GM18502 (cell line): ENCODE data around the gene FGF9.

Experiments used
- ATAC-seq: cut with Tn5 transposase; IDR thresholded peaks from one replicate; pipeline ENCODE4 v1.9.1; 2021; ENCODE audit warnings: mild to moderate bottlenecking; ENCODE audit not compliant: unreplicated experiment, poor library complexity

FGF9 gene

GRCh38 chr13:21701460-21701859, 30.6 kb downstream of the FGF9 start:
- no peak for ATAC-seq

GRCh38 chr13:21703846-21704245, 33.0 kb downstream of the FGF9 start:
- ATAC-seq, result no peak

GRCh38 chr13:21707586-21707985, 36.7 kb downstream of the FGF9 start:
- ATAC-seq, result no peak

- ATAC-seq, result no peak
Observed at GRCh38 chr13:21709697-21710096, 38.8 kb downstream of the FGF9 start.

- no peak for ATAC-seq
Observed at GRCh38 chr13:21710163-21710562, 39.3 kb downstream of the FGF9 start.

GRCh38 chr13:21717817-21718216, 46.9 kb downstream of the FGF9 start:
- no peak for ATAC-seq

- no peak for ATAC-seq
Observed at GRCh38 chr13:21719463-21719862, 48.6 kb downstream of the FGF9 start.

- ATAC-seq, result no peak
Observed at GRCh38 chr13:21723807-21724505, 53.1 kb downstream of the FGF9 start.

GRCh38 chr13:21730186-21730880, 59.5 kb downstream of the FGF9 start:
- ATAC-seq, result no peak

GRCh38 chr13:21733475-21734263, 62.8 kb downstream of the FGF9 start:
- no peak for ATAC-seq

GRCh38 chr13:21734961-21735360, 64.1 kb downstream of the FGF9 start:
- no peak for ATAC-seq

GRCh38 chr13:21735701-21736401, 65.0 kb downstream of the FGF9 start:
- ATAC-seq, result no peak

- ATAC-seq, result no peak
Observed at GRCh38 chr13:21736926-21737325, 66.1 kb downstream of the FGF9 start.

GRCh38 chr13:21738630-21739029, 67.8 kb downstream of the FGF9 start:
- no peak for ATAC-seq

- no peak for ATAC-seq
Observed at GRCh38 chr13:21739771-21740170, 68.9 kb downstream of the FGF9 start.

GRCh38 chr13:21741396-21741979, 70.6 kb downstream of the FGF9 start:
- no peak for ATAC-seq

GRCh38 chr13:21742096-21742495, 71.2 kb downstream of the FGF9 start:
- no peak for ATAC-seq

- no peak for ATAC-seq
Observed at GRCh38 chr13:21744149-21744548, 73.3 kb downstream of the FGF9 start.

- no peak for ATAC-seq
Observed at GRCh38 chr13:21745307-21745706, 74.4 kb downstream of the FGF9 start.

GRCh38 chr13:21747456-21747855, 76.6 kb downstream of the FGF9 start:
- ATAC-seq, result no peak
